PC-3 (cell line): Measurements from ENCODE around the gene BICRA.

ENCODE experiments used
- EZH2 ChIP-seq: fragments of 300-600 bp; sonication (generic); IDR thresholded peaks from one replicate; pipeline ENCODE4 v1.6.1; 2017; ENCODE audit warnings: antibody characterized with exemption, mild to moderate bottlenecking, low read length; ENCODE audit not compliant: unreplicated experiment
- EZH2phosphoT487 ChIP-seq: fragments of 300-600 bp; sonication (generic); IDR thresholded peaks from 2 replicates; pipeline ENCODE4 v1.6.1; 2018; ENCODE audit warnings: mild to moderate bottlenecking, antibody characterized with exemption, low read length, borderline replicate concordance
- TF ChIP-seq, protein P1 (sequence below): fragments of 300-600 bp; sonication (generic); conservative IDR thresholded peaks from 2 replicates; pipeline ENCODE4 v1.5.1; 2017; ENCODE audit warnings: antibody characterized with exemption, low read depth, mild to moderate bottlenecking, low read length

DNA sequence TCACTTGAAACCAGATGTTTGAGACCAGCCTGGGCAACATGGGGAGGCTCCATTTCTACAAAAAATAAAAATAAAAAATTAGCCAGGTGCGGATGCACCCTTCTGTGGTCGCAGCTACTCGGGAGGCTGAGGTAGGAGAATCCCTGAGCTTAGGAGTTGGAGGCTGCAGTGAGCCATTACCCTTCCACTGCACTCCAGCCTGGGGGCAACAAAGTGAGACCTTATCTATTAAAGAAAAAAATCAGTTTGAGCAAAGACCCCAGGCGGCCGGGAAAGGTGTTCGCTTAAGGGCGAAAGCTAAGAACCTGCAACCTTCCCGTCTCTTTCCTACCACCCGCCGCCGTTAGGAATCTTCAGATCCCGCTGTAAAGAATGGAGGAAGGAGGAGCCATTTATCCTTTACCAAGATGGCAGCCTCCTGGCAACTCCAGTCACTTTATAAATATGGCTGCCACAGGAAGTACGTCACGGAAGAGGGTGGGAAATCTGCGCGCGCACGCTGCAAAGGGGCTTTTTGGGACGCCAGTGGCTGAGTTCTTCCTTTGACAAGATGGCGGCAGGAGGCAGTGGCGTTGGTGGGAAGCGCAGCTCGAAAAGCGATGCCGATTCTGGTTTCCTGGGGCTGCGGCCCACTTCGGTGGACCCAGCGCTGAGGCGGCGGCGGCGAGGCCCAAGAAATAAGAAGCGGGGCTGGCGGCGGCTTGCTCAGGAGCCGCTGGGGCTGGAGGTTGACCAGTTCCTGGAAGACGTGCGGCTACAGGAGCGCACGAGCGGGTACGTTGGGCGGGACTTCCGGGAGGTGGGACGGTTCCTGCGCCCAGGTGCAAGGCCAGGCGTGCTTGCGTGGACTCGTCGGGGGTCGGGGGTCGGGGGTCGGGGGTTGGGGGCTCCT, 136.3 kb downstream of the BICRA start, which contains the start of gene NOP53:
- no peak for TF ChIP-seq EZH2
- TF ChIP-seq, protein P1, sequence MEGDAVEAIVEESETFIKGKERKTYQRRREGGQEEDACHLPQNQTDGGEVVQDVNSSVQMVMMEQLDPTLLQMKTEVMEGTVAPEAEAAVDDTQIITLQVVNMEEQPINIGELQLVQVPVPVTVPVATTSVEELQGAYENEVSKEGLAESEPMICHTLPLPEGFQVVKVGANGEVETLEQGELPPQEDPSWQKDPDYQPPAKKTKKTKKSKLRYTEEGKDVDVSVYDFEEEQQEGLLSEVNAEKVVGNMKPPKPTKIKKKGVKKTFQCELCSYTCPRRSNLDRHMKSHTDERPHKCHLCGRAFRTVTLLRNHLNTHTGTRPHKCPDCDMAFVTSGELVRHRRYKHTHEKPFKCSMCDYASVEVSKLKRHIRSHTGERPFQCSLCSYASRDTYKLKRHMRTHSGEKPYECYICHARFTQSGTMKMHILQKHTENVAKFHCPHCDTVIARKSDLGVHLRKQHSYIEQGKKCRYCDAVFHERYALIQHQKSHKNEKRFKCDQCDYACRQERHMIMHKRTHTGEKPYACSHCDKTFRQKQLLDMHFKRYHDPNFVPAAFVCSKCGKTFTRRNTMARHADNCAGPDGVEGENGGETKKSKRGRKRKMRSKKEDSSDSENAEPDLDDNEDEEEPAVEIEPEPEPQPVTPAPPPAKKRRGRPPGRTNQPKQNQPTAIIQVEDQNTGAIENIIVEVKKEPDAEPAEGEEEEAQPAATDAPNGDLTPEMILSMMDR = no peak
- TF ChIP-seq EZH2phosphoT487 = no peak
